Liver (tissue), 3 donors: ENCODE data around the gene TRAPPC8.

Source experiments
- CTCF ChIP-seq: fragments of 150-350 bp; IDR thresholded peaks from 2 replicates; pipeline ENCODE4 v1.5.1; 2017; ENCODE audit warnings: improper control_type of control experiment, low read depth, low read length; ENCODE audit not compliant: missing input control
- EGR1 ChIP-seq, 2 donors: IDR thresholded peaks; 2 replicates each; pipeline ENCODE4 v1.6.1; 2016 to 2018; ENCODE audit warnings: antibody characterized with exemption in 2 of 2, low read depth in 2 of 2
- FOXA1 ChIP-seq: IDR thresholded peaks from 2 replicates; pipeline ENCODE4 v1.6.1; 2016; ENCODE audit warnings: antibody characterized with exemption
- GABPA ChIP-seq, 2 donors: IDR thresholded peaks in 1 of 2; conservative IDR thresholded peaks in 1 of 2; 2 replicates each; pipeline ENCODE4 v1.6.1; 2016; ENCODE audit warnings: antibody characterized with exemption in 2 of 2, mild to moderate bottlenecking in 1 of 2, moderate library complexity in 1 of 2
- JUND ChIP-seq, 2 donors: IDR thresholded peaks; 2 replicates each; pipeline ENCODE4 v1.6.1; 2016; ENCODE audit warnings: antibody characterized with exemption in 2 of 2
- MAX ChIP-seq: IDR thresholded peaks from 2 replicates; pipeline ENCODE4 v1.6.1; 2016; ENCODE audit warnings: antibody characterized with exemption
- RAD21 ChIP-seq, 2 donors: IDR thresholded peaks; 2 replicates each; pipeline ENCODE4 v1.6.1; 2016; ENCODE audit warnings: antibody characterized with exemption in 2 of 2, mild to moderate bottlenecking in 2 of 2
- SP1 ChIP-seq: IDR thresholded peaks from 2 replicates; pipeline ENCODE4 v1.6.1; 2018; ENCODE audit warnings: antibody characterized with exemption, mild to moderate bottlenecking
- TAF1 ChIP-seq: conservative IDR thresholded peaks from 2 replicates; pipeline ENCODE4 v1.6.1; 2016; ENCODE audit warnings: antibody characterized with exemption, mild to moderate bottlenecking
- YY1 ChIP-seq: IDR thresholded peaks from 2 replicates; pipeline ENCODE4 v1.6.1; 2016; ENCODE audit warnings: antibody characterized with exemption, mild to moderate bottlenecking
- ZBTB33 ChIP-seq: IDR thresholded peaks from 2 replicates; pipeline ENCODE4 v1.6.1; 2016; ENCODE audit warnings: antibody characterized with exemption
- TF ChIP-seq, protein P1 (sequence below): IDR thresholded peaks from 2 replicates; pipeline ENCODE4 v1.6.1; 2016; ENCODE audit warnings: antibody characterized with exemption, mild to moderate bottlenecking
- donor health status: healthy.
- donor health status: healthy.

DNA sequence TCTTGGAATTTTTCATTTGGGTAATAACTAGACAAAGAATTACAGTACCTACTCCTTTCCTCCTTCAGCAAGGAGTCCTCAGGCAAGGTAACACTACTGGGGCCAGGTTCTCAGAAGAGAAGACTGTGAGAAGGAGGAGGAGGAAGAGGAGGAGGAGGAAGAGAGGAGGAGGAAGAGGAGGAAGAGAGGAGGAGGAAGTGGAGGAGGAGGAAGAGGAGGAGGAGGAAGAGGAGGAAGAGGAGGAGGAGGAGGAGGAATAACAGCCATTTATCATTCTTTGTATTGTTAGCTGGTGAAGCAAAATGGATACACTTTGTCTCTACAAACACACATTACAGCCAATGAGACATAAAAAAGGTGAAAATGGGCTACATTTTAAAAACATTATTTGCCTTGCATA is 149.4 kb downstream of the TRAPPC8 start:
- no peak for TF ChIP-seq CTCF
- TF ChIP-seq RAD21 (IDR thresholded peaks at IDR 0.05): no peak
- no peak for TF ChIP-seq JUND (IDR thresholded peaks at IDR 0.05)
- no peak for TF ChIP-seq TAF1
- no peak for TF ChIP-seq MAX
- no peak for TF ChIP-seq EGR1 (IDR thresholded peaks at IDR 0.05; ENCODE audit: low read depth in 2 of 2)
- TF ChIP-seq GABPA (IDR thresholded peaks at IDR 0.05 in 1 of 2, conservative IDR thresholded peaks at IDR 0.05 in 1 of 2): no peak
- no peak for TF ChIP-seq YY1
- TF ChIP-seq SP1: no peak
- TF ChIP-seq, protein P1, sequence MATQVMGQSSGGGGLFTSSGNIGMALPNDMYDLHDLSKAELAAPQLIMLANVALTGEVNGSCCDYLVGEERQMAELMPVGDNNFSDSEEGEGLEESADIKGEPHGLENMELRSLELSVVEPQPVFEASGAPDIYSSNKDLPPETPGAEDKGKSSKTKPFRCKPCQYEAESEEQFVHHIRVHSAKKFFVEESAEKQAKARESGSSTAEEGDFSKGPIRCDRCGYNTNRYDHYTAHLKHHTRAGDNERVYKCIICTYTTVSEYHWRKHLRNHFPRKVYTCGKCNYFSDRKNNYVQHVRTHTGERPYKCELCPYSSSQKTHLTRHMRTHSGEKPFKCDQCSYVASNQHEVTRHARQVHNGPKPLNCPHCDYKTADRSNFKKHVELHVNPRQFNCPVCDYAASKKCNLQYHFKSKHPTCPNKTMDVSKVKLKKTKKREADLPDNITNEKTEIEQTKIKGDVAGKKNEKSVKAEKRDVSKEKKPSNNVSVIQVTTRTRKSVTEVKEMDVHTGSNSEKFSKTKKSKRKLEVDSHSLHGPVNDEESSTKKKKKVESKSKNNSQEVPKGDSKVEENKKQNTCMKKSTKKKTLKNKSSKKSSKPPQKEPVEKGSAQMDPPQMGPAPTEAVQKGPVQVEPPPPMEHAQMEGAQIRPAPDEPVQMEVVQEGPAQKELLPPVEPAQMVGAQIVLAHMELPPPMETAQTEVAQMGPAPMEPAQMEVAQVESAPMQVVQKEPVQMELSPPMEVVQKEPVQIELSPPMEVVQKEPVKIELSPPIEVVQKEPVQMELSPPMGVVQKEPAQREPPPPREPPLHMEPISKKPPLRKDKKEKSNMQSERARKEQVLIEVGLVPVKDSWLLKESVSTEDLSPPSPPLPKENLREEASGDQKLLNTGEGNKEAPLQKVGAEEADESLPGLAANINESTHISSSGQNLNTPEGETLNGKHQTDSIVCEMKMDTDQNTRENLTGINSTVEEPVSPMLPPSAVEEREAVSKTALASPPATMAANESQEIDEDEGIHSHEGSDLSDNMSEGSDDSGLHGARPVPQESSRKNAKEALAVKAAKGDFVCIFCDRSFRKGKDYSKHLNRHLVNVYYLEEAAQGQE: no peak
- no peak for TF ChIP-seq FOXA1
- no peak for TF ChIP-seq ZBTB33
